ENCODE data around the gene CRY2.

The CRY2 gene

GRCh38 chr11:45848654-45849081, 1.4 kb downstream of the CRY2 start:
- DNase-seq (ENCODE audit: low read depth in 3 of 3): no peak

GRCh38 chr11:45850446-45850845, 3.2 kb downstream of the CRY2 start:
- no peak for DNase-seq (ENCODE audit: low read depth in 3 of 3)

GRCh38 chr11:45851228-45851627, 4.0 kb downstream of the CRY2 start:
- DNase-seq (ENCODE audit: low read depth in 3 of 3): no peak

- DNase-seq (ENCODE audit: low read depth in 3 of 3): no peak
These were observed 4.9 kb downstream of the CRY2 start for GRCh38 chr11:45852018-45852711.

- no peak for DNase-seq (ENCODE audit: low read depth in 3 of 3)
These were observed 5.4 kb downstream of the CRY2 start for GRCh38 chr11:45852712-45853101.

- DNase-seq (ENCODE audit: low read depth in 3 of 3): no peak
These were observed 6.3 kb downstream of the CRY2 start for GRCh38 chr11:45853332-45854219.

- no peak for DNase-seq (ENCODE audit: low read depth in 3 of 3)
These were observed 8.0 kb downstream of the CRY2 start for GRCh38 chr11:45855308-45855707.

GRCh38 chr11:45856044-45856468, 8.8 kb downstream of the CRY2 start:
- no peak for DNase-seq (ENCODE audit: low read depth in 3 of 3)

GRCh38 chr11:45857961-45858474, 10.7 kb downstream of the CRY2 start:
- DNase-seq (ENCODE audit: low read depth in 3 of 3): no peak

- no peak for DNase-seq (ENCODE audit: low read depth in 3 of 3)
These were observed 11.6 kb downstream of the CRY2 start for GRCh38 chr11:45858751-45859398.

- DNase-seq (ENCODE audit: low read depth in 3 of 3): no peak
These were observed 12.4 kb downstream of the CRY2 start for GRCh38 chr11:45859661-45860140.

GRCh38 chr11:45860348-45860747, 13.1 kb downstream of the CRY2 start:
- DNase-seq (ENCODE audit: low read depth in 3 of 3): no peak

GRCh38 chr11:45860764-45861510, 13.7 kb downstream of the CRY2 start:
- DNase-seq (ENCODE audit: low read depth in 3 of 3): no peak

- DNase-seq (ENCODE audit: low read depth in 3 of 3): no peak
These were observed 16.8 kb downstream of the CRY2 start for GRCh38 chr11:45864041-45864440.

- DNase-seq (ENCODE audit: low read depth in 3 of 3): no peak
These were observed 22.3 kb downstream of the CRY2 start for GRCh38 chr11:45869551-45869950.

- no peak for DNase-seq (ENCODE audit: low read depth in 3 of 3)
These were observed 23.4 kb downstream of the CRY2 start for GRCh38 chr11:45870706-45871105.

- DNase-seq (ENCODE audit: low read depth in 3 of 3): no peak
These were observed 24.4 kb downstream of the CRY2 start for GRCh38 chr11:45871638-45872037.

- peak in 1 of 3 donors; percentile 14 for DNase-seq (ENCODE audit: low read depth in 3 of 3)
These were observed 25.5 kb downstream of the CRY2 start for GRCh38 chr11:45872651-45873356.

GRCh38 chr11:45876401-45876800, 29.1 kb downstream of the CRY2 start:
- DNase-seq (ENCODE audit: low read depth in 3 of 3): no peak

GRCh38 chr11:45877221-45877620, 29.9 kb downstream of the CRY2 start:
- DNase-seq (ENCODE audit: low read depth in 3 of 3): no peak

- no peak for DNase-seq (ENCODE audit: low read depth in 3 of 3)
These were observed 30.6 kb downstream of the CRY2 start for GRCh38 chr11:45877845-45878244.

Measured in stimulated activated CD4-positive, alpha-beta T cell treated with anti-CD3 and anti-CD28 coated beads, TNF-alpha, amount 100 ng/mL, for 48 hours (primary cell).